ENCODE data around the gene JUND.
A peak's percentile ranks its signal among the peaks of the same experiment; 100 is the strongest.

Gene JUND

GRCh38 chr19:18289471-18290301, 8.3 kb upstream of the JUND start:
- no peak for TF ChIP-seq SUZ12 (IDR thresholded peaks at IDR 0.05; ENCODE audit: extremely low read depth, insufficient read depth, insufficient read length)
- no peak for TF ChIP-seq ZNF274 (IDR thresholded peaks at IDR 0.05; ENCODE audit: low read depth, low read length)
- no peak for TF ChIP-seq YY1 (IDR thresholded peaks at IDR 0.05; ENCODE audit: insufficient read depth, insufficient read length)
- Histone ChIP-seq H3K9me3 (ENCODE audit: insufficient read depth, low read length) (no peaks in the 10 kb centered on the region), H3K9ac (ENCODE audit: insufficient read length, low read depth) (peak overlapping the region; percentile 36), H3K27me3 (ENCODE audit: insufficient read depth, insufficient read length) (no peaks in the 10 kb centered on the region), H3K4me3 (ENCODE audit: insufficient read length, low read depth) (no peak overlapping the region), H3K4me1 (ENCODE audit: insufficient read depth, insufficient read length) (peaks cover 30% of the 10 kb centered on the region), H3K36me3 (ENCODE audit: insufficient read depth, insufficient read length, low read length) (no peaks in the 10 kb centered on the region)
- DNase-seq (ENCODE audit: low read depth, low spot score) = no peak

GRCh38 chr19:18287836-18288772, 6.7 kb upstream of the JUND start:
- Histone ChIP-seq H3K9me3 (ENCODE audit: insufficient read depth, low read length) (no peaks in the 10 kb centered on the region), H3K36me3 (ENCODE audit: insufficient read depth, insufficient read length, low read length) (no peaks in the 10 kb centered on the region), H3K4me1 (ENCODE audit: insufficient read depth, insufficient read length) (peaks cover 24% of the 10 kb centered on the region), H3K9ac (ENCODE audit: insufficient read length, low read depth) (peak overlapping the region; percentile 54), H3K4me3 (ENCODE audit: insufficient read length, low read depth) (peak overlapping the region; percentile 36), H3K27me3 (ENCODE audit: insufficient read depth, insufficient read length) (no peaks in the 10 kb centered on the region)
- no peak for DNase-seq (ENCODE audit: low read depth, low spot score)
- TF ChIP-seq YY1 (IDR thresholded peaks at IDR 0.05; ENCODE audit: insufficient read depth, insufficient read length) (no peak), ZNF274 (IDR thresholded peaks at IDR 0.05; ENCODE audit: low read depth, low read length) (no peak), SUZ12 (IDR thresholded peaks at IDR 0.05; ENCODE audit: extremely low read depth, insufficient read depth, insufficient read length) (no peak)

- H3K9me3 ChIP-seq (ENCODE audit: insufficient read depth, low read length) = no peaks in the 10 kb centered on the region
- no peak for DNase-seq (ENCODE audit: low read depth, low spot score)
- peaks cover 30% of the 10 kb centered on the region for H3K4me1 ChIP-seq (ENCODE audit: insufficient read depth, insufficient read length)
- TF ChIP-seq SUZ12 (IDR thresholded peaks at IDR 0.05; ENCODE audit: extremely low read depth, insufficient read depth, insufficient read length) (no peak), ZNF274 (IDR thresholded peaks at IDR 0.05; ENCODE audit: low read depth, low read length) (no peak), YY1 (IDR thresholded peaks at IDR 0.05; ENCODE audit: insufficient read depth, insufficient read length) (no peak)
- peak overlapping the region; percentile 36 for H3K4me3 ChIP-seq (ENCODE audit: insufficient read length, low read depth)
- no peaks in the 10 kb centered on the region for H3K36me3 ChIP-seq (ENCODE audit: insufficient read depth, insufficient read length, low read length)
- peak overlapping the region; percentile 54 for H3K9ac ChIP-seq (ENCODE audit: insufficient read length, low read depth)
- no peaks in the 10 kb centered on the region for H3K27me3 ChIP-seq (ENCODE audit: insufficient read depth, insufficient read length)
These were observed 5.7 kb upstream of the JUND start for GRCh38 chr19:18286973-18287635.

GRCh38 chr19:18284712-18285360, 3.4 kb upstream of the JUND start:
- Histone ChIP-seq H3K9ac (ENCODE audit: insufficient read length, low read depth) (peak overlapping the region; percentile 33), H3K9me3 (ENCODE audit: insufficient read depth, low read length) (no peaks in the 10 kb centered on the region), H3K4me1 (ENCODE audit: insufficient read depth, insufficient read length) (peaks cover 24% of the 10 kb centered on the region), H3K36me3 (ENCODE audit: insufficient read depth, insufficient read length, low read length) (peaks cover 8% of the 10 kb centered on the region), H3K27me3 (ENCODE audit: insufficient read depth, insufficient read length) (no peaks in the 10 kb centered on the region), H3K4me3 (ENCODE audit: insufficient read length, low read depth) (no peak overlapping the region)
- no peak for DNase-seq (ENCODE audit: low read depth, low spot score)
- no peak for TF ChIP-seq ZNF274 (IDR thresholded peaks at IDR 0.05; ENCODE audit: low read depth, low read length)
- TF ChIP-seq SUZ12 (IDR thresholded peaks at IDR 0.05; ENCODE audit: extremely low read depth, insufficient read depth, insufficient read length) = no peak
- no peak for TF ChIP-seq YY1 (IDR thresholded peaks at IDR 0.05; ENCODE audit: insufficient read depth, insufficient read length)

GRCh38 chr19:18283338-18283737, 1.9 kb upstream of the JUND start:
- no peak overlapping the region for H3K4me3 ChIP-seq (ENCODE audit: insufficient read length, low read depth)
- H3K9me3 ChIP-seq (ENCODE audit: insufficient read depth, low read length) = no peaks in the 10 kb centered on the region
- no peak for DNase-seq (ENCODE audit: low read depth, low spot score)
- no peak overlapping the region for H3K9ac ChIP-seq (ENCODE audit: insufficient read length, low read depth)
- TF ChIP-seq ZNF274 (IDR thresholded peaks at IDR 0.05; ENCODE audit: low read depth, low read length) (no peak), SUZ12 (IDR thresholded peaks at IDR 0.05; ENCODE audit: extremely low read depth, insufficient read depth, insufficient read length) (no peak), YY1 (IDR thresholded peaks at IDR 0.05; ENCODE audit: insufficient read depth, insufficient read length) (no peak)
- H3K27me3 ChIP-seq (ENCODE audit: insufficient read depth, insufficient read length) = no peaks in the 10 kb centered on the region
- peaks cover 17% of the 10 kb centered on the region for H3K36me3 ChIP-seq (ENCODE audit: insufficient read depth, insufficient read length, low read length)
- H3K4me1 ChIP-seq (ENCODE audit: insufficient read depth, insufficient read length) = peaks cover 25% of the 10 kb centered on the region

- Histone ChIP-seq H3K4me1 (ENCODE audit: insufficient read depth, insufficient read length) (peaks cover 28% of the 10 kb centered on the region), H3K9ac (ENCODE audit: insufficient read length, low read depth) (peak overlapping the region; percentile 96), H3K4me3 (ENCODE audit: insufficient read length, low read depth) (peak overlapping the region; percentile 56), H3K27me3 (ENCODE audit: insufficient read depth, insufficient read length) (no peaks in the 10 kb centered on the region), H3K36me3 (ENCODE audit: insufficient read depth, insufficient read length, low read length) (peaks cover 23% of the 10 kb centered on the region), H3K9me3 (ENCODE audit: insufficient read depth, low read length) (no peaks in the 10 kb centered on the region)
- DNase-seq (ENCODE audit: low read depth, low spot score) = no peak
- TF ChIP-seq YY1 (IDR thresholded peaks at IDR 0.05; ENCODE audit: insufficient read depth, insufficient read length) (no peak), SUZ12 (IDR thresholded peaks at IDR 0.05; ENCODE audit: extremely low read depth, insufficient read depth, insufficient read length) (no peak), ZNF274 (IDR thresholded peaks at IDR 0.05; ENCODE audit: low read depth, low read length) (no peak)
These were observed 1.3 kb upstream of the JUND start for GRCh38 chr19:18282788-18283141.

Data from NT2/D1 (cell line).